Muscle of back (tissue), 11 donors: ENCODE data around the gene CCDC50. TPM values are rescaled to one million over a fixed set of nuclear protein-coding genes. Genes with fewer than 3 reads are reported as not detected.
A peak's percentile ranks its signal among the peaks of the same experiment; 100 is the strongest.

Source experiments
- DNase-seq, 3 donors: peaks; one replicate each; pipeline versions ENCODE4 v3.0.0 to v3.0.0-alpha.2; 2013
- polyA plus RNA-seq, 10 donors: library from polyadenylated mRNA; unstranded; fragments of 120-200 nt; gene quantifications; one replicate each; pipeline ENCODE4 v1.2.1, GENCODE V29; 2013; ENCODE audit not compliant: insufficient read length in 10 of 10

CCDC50 gene
- polyA plus RNA-seq, 10 donors = 25.4 to 33.7 (median 28.7) TPM

DNA sequence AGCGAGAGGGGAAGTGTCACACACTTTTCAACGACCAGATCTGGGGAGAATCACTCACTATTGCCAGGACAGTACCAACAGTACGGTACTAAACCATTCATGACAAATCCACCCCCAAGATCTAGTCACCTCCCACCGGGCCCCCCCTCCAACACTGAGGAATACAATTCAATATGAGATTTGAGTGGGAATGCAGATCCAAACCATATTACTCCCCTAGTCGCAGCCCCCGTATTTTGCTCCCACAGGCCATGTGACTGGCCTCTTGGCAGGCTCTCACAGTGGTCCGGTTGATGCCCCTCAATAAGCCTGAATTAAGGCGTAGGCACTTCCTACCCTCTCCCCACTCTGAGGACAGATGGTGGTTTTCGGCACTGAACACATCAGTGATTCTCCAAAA, 86.4 kb downstream of the CCDC50 start:
- no peak for DNase-seq

DNA sequence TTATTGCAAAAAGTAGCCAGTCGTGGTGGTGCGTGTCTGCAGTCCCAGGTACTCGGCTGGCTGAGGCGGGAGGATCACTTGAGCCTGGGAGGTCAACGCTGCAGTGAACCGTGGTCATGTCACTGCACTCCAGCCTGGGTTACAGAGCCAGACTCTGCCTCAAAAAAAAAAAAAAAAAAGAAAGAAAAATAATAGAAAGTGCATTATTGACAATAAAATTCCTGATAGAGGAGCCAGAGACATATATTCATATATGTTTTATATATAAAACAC, 88.2 kb downstream of the CCDC50 start:
- no peak for DNase-seq

DNA sequence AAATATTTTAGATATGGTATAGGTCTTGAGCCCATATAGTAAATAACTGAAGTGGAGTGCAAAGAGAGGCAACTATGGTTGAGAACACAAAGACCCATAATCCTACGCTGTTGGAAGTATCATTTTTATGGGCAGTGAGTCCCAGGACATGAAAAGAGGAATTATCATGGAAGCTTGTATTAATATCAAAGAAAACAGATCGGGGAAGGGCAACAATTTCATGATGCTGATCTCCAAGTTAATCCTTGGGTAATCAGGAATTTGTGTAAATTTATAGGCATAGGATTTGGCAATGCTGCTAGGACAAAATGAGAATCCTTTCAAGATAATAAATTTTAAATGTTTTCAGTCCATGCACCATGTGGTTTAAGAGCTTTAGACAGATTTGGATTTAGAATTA, 91.6 kb downstream of the CCDC50 start:
- no peak for DNase-seq

DNA sequence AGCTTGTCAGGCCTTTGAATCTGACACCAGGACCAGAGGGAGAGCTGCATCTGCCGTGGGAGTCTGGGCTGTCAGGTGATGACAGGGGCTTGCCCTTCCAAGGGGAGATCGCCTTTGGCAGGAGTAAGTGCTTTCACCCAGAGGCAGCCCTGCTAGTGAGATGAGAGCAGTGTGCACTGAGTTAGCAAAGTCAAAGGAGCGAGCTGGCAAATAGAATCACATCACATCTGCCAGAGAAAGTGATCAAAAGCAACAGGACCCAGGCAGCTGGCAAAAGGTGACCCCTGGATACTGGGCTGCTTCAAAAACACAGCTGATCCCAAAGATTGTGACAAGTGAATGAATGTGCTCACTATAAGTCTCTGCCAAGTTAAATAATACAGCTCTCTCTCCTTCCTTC, 95.7 kb downstream of the CCDC50 start:
- no peak for DNase-seq

DNA sequence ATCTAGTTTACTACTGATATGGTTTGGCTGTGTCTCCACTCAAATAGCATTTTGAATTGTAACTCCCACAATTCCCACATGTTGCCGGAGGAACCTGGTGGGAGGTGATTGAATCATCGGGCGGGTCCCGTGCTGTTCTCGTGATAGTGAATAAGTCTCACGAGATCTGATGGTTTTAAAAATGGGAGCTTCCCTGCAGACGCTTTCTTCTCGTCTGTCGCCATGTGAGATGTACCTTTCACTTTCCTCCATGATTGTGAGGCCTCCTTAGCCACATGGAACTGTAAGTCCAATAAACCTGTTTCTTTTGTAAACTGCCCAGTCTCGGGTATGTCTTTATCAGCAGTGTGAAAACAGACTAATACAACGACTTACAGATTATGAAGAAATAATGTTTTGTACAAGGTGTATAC, 96.1 kb downstream of the CCDC50 start:
- DNase-seq = no peak

DNA sequence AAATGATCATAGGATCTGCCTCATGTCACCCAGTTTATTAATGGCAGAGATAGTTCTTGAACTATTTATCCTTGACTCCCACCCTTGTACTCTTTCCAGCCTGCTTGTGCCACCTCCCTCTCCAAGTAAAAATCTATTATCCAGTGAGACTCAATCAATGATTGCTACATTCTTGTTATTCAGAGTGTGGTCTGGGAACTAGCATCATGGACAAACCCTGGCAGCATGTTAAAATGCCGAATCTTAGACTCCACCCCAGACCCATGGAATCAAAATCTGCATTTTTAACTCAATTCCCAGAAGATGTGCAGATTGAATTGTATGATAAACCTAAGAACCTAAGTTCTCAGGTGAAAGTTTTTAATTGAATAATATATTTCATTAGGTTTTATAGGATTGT, 97.1 kb downstream of the CCDC50 start:
- DNase-seq = no peak

DNA sequence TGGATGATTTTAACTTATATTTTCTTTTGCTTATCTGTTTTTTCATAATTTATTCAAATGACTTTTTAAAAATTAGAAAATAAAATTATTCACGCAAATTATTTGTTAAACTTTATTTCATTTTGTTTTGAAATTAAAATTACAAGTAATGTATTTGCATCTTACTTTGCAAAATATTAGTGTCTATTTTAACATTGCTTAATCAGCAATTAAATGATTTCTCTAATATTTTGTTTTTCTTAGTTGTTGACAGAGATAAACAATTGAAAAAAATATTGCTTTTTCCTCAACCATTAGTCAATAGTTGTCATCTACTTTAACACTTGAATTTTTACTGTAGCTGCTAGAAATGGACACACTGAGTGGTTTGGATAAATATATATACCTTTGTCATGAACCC, 99.0 kb downstream of the CCDC50 start:
- no peak for DNase-seq

DNA sequence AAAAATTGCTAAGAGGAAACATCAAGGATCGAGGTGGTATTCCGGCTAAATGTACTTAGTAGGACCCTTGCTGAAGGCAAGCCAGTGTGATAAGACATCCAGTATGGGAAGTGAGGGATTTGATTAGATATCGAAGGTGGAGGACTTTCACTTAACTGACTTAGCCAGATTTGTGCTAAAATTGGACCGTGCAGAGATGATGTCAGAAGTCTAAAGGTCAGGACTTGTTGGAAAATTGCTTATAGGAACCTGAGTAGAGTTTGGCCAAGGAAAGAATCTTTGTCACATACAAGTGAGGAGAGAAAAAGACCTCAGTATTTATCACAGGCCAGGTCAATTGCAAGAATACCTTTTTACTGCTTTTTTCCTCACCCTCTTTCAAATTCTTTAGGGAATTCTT, 100.9 kb downstream of the CCDC50 start:
- DNase-seq = no peak

DNA sequence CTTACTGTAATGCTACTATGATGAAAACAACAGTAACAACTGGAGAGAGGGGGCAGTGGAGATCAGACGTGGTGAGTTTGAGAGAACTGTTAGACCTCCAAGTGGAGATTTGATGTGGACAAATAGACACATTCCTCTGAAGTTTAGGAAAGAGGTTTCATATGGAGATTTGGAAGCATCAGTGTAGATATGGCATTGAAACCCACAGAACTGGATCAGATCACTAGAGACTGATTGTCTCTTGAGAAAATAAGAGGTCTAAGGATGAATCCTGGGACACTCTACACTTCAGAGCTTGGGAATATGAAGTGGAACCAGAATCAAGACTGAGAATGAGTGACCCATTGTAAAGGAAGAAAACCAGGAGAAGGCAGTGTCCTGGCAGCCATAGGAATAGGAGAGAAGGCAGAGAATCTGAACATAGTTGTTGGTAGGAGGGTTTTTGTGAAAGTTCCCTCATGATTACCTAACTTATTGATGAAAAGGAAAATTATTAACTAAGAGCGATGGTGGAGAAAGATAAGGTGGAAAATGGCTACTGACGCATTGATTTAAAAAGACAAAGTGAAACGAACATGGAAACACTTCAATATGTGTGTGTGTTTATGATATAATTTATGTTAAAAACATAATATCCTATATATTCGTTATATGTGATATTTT, 102.1 kb downstream of the CCDC50 start:
- no peak for DNase-seq

DNA sequence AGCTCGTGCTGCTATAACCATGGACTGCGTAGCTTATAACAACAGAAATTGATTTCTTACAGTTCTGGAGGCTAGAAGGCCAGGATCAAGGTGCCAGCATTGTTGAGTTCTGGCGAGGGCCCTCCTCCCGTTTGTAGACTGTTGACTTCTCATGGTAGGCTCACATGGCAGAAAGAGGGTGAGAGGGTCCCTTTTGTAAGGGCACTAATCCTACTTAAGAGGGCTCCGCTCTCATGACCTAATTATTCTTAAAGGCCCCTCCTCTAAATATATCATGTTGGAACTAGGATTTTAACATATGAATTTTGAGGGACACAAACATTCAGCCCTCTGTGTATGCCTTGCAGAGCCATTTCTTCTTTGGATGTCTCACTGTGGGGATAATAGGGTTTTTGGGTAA, 103.0 kb downstream of the CCDC50 start:
- no peak for DNase-seq

DNA sequence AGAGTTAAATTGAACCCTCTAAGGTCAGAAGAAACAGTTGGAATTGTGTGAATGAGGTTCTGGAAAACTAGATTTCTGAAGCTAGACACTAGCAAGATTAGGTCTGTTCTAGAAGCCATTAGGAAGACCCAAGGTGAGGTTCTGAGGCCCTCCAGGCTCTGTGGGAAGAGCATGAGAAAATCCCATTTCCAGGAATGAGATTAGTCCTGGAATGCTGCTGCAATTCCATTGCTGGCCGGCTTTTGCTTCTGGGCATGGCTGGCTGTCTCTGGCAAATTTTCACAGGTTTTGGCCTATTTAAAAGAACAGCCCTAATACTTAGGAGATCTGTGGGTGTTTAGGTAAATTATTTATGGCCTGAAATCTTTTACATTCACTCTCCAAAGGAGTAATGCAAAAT, 104.8 kb downstream of the CCDC50 start:
- no peak for DNase-seq

DNA sequence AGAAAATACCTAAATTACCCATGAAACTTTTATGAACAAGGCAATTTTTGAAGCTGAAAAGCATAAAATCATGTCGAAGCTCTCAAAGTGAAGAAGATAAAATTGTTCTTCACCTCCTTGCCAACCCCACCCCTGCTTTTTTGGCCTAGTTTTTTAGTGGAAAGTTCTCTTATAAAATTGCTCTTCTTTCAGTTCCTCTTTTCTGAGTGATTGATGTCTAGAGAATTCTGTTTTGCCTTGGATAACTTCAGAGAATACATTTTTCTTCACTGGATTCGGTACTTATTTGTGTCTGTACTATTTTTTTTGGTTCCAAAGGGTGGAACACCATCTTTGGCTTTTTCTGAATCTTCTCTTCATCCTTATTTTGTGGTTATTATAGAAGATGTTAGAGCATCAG, 106.8 kb downstream of the CCDC50 start:
- DNase-seq = peak in 1 of 3 donors; percentile 6

DNA sequence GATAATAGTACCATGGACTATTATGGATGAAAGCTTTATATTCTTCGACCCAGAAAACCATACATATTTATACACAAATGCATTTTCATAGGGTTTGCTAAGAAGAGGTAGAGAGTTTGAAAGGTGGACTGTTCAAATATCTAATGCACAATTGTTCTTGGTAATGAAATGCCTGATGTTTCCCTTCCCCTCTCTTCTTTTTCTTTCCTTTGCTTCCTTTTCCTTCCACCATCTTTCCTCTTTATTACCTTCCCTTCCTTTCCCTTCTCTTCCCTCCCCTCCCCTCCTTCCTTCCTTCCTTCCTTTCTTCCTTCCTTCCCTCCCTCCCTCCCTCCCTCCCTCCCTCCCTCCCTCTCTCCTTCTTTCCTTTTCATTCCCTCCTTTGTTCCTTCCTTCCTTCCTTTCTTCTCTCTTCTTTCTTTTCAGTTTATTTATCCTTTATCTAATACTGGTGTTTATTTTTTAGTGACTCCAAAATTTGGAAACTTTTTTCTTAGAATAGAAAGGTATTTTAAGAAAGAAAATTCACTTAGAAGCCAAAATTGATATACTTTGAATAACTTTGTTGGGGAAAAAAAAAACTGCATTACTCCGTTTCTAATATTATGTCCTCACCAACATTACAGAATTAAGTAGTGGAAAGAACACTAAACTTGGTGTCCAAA, 109.1 kb downstream of the CCDC50 start:
- no peak for DNase-seq

DNA sequence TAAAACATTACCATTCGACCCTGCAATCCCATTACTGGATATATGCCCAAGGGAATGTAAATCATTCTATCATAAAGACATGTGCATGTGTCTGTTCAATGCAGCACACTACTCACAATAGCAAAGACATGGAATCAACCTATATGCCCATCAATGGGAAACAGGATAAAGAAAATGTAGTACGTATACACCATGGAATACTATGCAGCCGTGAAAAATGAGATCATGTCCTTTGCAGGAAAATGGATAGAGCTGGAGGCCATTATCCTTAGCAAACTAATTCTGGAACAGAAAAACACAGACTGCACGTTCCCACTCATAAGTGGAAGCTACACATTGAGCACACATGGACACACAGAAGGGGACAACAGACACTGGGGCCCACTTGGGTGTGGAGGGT, 111.3 kb downstream of the CCDC50 start:
- no peak for DNase-seq

DNA sequence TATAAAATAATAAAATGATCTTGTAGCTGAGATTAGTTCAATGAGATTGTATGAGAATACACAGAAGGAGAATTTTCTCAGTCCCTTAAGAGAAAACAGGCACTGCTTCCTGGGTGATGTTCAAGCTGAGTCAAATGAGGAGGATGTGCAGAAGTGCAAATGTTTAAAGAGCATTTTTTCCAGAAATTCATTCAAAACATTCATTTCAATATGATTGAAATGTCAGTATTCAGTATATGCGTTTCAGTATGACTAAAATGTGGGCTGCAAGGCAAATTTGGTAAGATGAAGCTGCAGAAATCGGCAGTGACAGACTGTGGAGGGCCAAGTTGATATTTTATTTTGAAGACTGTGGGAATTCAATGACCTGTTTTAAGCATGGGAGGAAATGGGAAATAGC, 112.5 kb downstream of the CCDC50 start:
- DNase-seq = no peak

DNA sequence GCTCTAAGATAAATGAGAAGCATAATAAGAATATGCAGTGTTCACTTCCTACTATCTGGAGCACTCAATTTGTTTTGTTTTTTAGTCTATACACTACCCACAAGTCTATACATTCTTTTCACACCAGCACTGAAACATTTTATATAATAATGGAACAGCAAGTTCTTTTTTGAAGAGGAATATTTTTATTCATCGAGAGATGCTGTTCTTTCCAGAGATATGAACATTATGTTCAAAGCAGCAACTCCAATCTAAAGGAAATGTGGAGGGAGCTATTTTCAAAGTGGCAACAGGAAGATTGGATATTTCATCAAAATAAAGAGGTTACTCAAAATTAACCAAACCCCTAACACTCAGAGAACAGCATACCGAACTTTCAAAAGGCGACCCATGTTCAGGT, 115.4 kb downstream of the CCDC50 start:
- no peak for DNase-seq

Other genes starting within 250 kb of the CCDC50 start
- 1 to 10 TPM in 8 of 10 donors, under 1 TPM in 2; 0.71 to 9.0 (median 4.6) TPM for gene OSTN, start 130.2 kb upstream of the CCDC50 start, polyA plus RNA-seq
- gene UTS2B, start 1.1 kb downstream of the CCDC50 start, polyA plus RNA-seq = under 1 TPM in 3 of 10 donors, not detected in 7; 0.12 to 0.22 (median 0.16) TPM
- not detected for gene PYDC2, start 131.8 kb downstream of the CCDC50 start, polyA plus RNA-seq